ENCODE measurements around the gene ZNF425. TPM values are rescaled to one million over a fixed set of nuclear protein-coding genes. Genes with fewer than 3 reads are reported as not detected.
A peak's percentile ranks its signal among the peaks of the same experiment; 100 is the strongest.

ZNF425 gene
- total and polyA plus RNA-seq, 7 donors: 0.60 to 4.9 (median 2.9) TPM

- 1 to 5% methylated on average over 21 of the region's 21 CpGs for WGBS, 2 donors
- H3K27ac ChIP-seq: peak overlapping the region; percentile 96 to 99 (median 97)
- no peaks in the 10 kb centered on the region for H3K27me3 ChIP-seq
- H3K4me1 ChIP-seq: peaks cover 0 to 17% (median 13%) of the 10 kb centered on the region in 4 donors
- DNase-seq: peak; percentile 73
- no peak for TF ChIP-seq EP300 (IDR thresholded peaks at IDR 0.05)
- TF ChIP-seq CTCF (IDR thresholded peaks at IDR 0.05): no peak
- TF ChIP-seq POLR2A (IDR thresholded peaks at IDR 0.05): no peak
- TF ChIP-seq POLR2AphosphoS5 (IDR thresholded peaks at IDR 0.05): no peak
- intact Hi-C loops (cut with DNase I): loop anchor here (5.0 to 10.0 kb wide), 4 partner anchors 72 to 423 kb away; partner anchors contain the start of genes EZH2, ZNF282 and ZNF746
- peaks cover 0 to 8% (median 2%) of the 10 kb centered on the region in 4 donors for H3K36me3 ChIP-seq
- H3K4me3 ChIP-seq: peak overlapping the region; percentile 87 to 99 (median 90)
- H3K9me3 ChIP-seq: no peaks in the 10 kb centered on the region
Measured at GRCh38 chr7:149125189-149125862, 798 bp downstream of the ZNF425 start.

GRCh38 chr7:149109969-149110368 is 16.2 kb downstream of the ZNF425 start:
- Histone ChIP-seq H3K36me3 (peaks cover 0 to 17% (median 1%) of the 10 kb centered on the region in 4 donors), H3K27me3 (no peaks in the 10 kb centered on the region)
- 92 to 94% methylated on average over 12 of the region's 12 CpGs for WGBS, 2 donors

GRCh38 chr7:149104749-149105148 is 21.4 kb downstream of the ZNF425 start:
- DNase-seq: no peak
- Histone ChIP-seq H3K9me3 (no peaks in the 10 kb centered on the region), H3K27me3 (no peaks in the 10 kb centered on the region), H3K4me1 (no peaks in the 10 kb centered on the region), H3K27ac (no peak overlapping the region), H3K36me3 (peaks cover 0 to 25% (median 3%) of the 10 kb centered on the region in 4 donors), H3K4me3 (no peak overlapping the region)
- TF ChIP-seq CTCF (IDR thresholded peaks at IDR 0.05) (no peak), POLR2A (IDR thresholded peaks at IDR 0.05) (no peak), EP300 (IDR thresholded peaks at IDR 0.05) (no peak), POLR2AphosphoS5 (IDR thresholded peaks at IDR 0.05) (no peak)
- intact Hi-C loops (cut with DNase I): no loop called here
- 96 to 98% methylated on average over 25 of the region's 25 CpGs for WGBS, 2 donors

More at GRCh38 chr7:149109969-149110368, 16.2 kb downstream of the ZNF425 start:
- intact Hi-C loops (cut with DNase I): no loop called here
- H3K9me3 ChIP-seq: no peaks in the 10 kb centered on the region
- DNase-seq: peak; percentile 9
- no peak overlapping the region for H3K4me3 ChIP-seq
- H3K27ac ChIP-seq: no peak overlapping the region
- H3K4me1 ChIP-seq: no peaks in the 10 kb centered on the region
- TF ChIP-seq EP300 (IDR thresholded peaks at IDR 0.05) (no peak), POLR2AphosphoS5 (IDR thresholded peaks at IDR 0.05) (no peak), POLR2A (IDR thresholded peaks at IDR 0.05) (no peak), CTCF (IDR thresholded peaks at IDR 0.05) (no peak)

GRCh38 chr7:149104214-149104613 is 21.9 kb downstream of the ZNF425 start:
- Histone ChIP-seq H3K9me3 (no peaks in the 10 kb centered on the region), H3K27me3 (no peaks in the 10 kb centered on the region), H3K36me3 (peaks cover 0 to 25% (median 3%) of the 10 kb centered on the region in 4 donors), H3K4me3 (no peak overlapping the region), H3K4me1 (no peaks in the 10 kb centered on the region), H3K27ac (no peak overlapping the region)
- intact Hi-C loops (cut with DNase I): no loop called here
- no peak for DNase-seq
- no peak for TF ChIP-seq POLR2AphosphoS5 (IDR thresholded peaks at IDR 0.05)
- no peak for TF ChIP-seq CTCF (IDR thresholded peaks at IDR 0.05)
- no peak for TF ChIP-seq POLR2A (IDR thresholded peaks at IDR 0.05)
- no peak for TF ChIP-seq EP300 (IDR thresholded peaks at IDR 0.05)
- WGBS, 2 donors: 97% methylated on average over 35 of the region's 35 CpGs

Data from sigmoid colon (tissue), 7 donors.